GM19035 (cell line): ENCODE data around the gene SHISA3.
A peak's percentile ranks its signal among the peaks of the same experiment; 100 is the strongest.
"Not testable (repeated sequence)": the region's sequence is repeated elsewhere in the genome, so short reads cannot be mapped to it uniquely, and the experiment has no call there.

Experiments
- ATAC-seq: cut with Tn5 transposase; IDR thresholded peaks from one replicate; pipeline ENCODE4 v1.9.1; 2021; ENCODE audit not compliant: unreplicated experiment

The SHISA3 gene

DNA sequence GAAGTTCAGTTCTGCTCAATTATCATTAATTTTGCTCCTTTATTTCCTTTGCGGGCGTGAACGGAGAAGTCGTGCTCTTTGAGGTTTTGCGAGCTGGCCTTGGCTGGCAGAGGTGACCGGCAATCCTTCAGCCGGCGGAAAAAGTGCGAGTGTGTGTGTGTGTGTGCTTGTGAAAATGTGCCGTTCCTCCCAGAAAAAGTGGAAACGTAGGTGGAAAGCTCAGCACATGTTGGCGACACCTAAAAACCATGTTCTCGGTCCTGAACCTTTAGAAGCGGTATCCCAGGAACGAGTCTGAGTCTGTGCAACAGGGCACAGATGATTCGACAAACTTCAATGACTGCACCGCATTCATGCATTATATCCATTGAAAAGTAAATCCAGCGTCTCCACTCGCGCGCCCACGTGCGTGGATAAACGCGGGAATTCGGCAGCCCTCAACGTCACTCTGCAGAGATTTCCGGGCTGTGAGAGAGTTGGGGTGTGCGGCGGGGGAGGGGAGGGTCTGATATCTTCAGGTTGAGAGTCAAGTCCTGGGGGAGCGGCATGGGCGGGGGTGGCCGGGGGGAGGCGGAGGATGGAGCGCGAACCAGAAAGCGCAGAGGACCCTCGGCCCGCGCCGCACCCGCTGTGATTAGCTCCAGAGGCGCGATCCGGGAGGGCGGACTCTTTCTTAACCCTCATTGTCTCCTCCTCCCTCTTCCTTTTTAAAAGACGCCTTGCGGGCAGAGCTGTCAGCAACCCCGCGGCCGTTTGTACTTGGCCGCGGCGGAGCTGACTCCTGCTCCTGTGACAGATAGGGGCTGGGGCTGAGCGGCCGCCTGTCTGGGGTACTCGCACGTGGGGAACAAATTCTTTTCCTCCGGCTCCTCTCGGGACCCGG is at the start of gene SHISA3:
Gene SHISA3, plus strand, starts transcription at position 737 of the 883 bp plus-strand sequence. CDS start 569 bp downstream, outside the sequence.
- ATAC-seq: peak; percentile 57

- no peak for ATAC-seq
These were observed 49.0 kb upstream of the SHISA3 start for GRCh38 chr4:42348247-42348646.

- no peak for ATAC-seq
These were observed 48.6 kb upstream of the SHISA3 start for GRCh38 chr4:42348692-42349091.

GRCh38 chr4:42350611-42351182 is 46.6 kb upstream of the SHISA3 start:
- no peak for ATAC-seq

- no peak for ATAC-seq
These were observed 45.2 kb upstream of the SHISA3 start for GRCh38 chr4:42352049-42352448.

- ATAC-seq: no peak
These were observed 40.0 kb upstream of the SHISA3 start for GRCh38 chr4:42357325-42357724.

DNA sequence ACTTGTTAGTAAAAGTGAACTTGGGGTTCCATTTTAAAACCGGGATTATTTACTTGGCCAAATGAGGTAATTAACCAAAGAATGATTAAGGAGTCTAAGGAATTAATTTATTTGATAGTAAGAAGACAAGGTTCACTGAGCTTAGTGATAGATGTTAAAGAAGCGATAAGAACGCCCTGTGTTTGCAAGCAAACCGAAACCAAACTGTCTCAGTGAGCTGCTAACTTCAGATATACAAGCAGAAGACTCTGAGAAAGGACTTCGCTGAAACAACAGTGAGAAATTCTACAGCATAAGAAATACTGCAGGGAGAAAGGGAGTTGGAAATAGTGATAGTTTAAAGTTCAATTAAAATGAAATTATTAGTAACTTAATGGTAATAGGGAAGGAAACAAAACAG is 37.6 kb upstream of the SHISA3 start:
- no peak for ATAC-seq

- ATAC-seq: no peak
These were observed 37.0 kb upstream of the SHISA3 start for GRCh38 chr4:42360256-42360669.

GRCh38 chr4:42361456-42361855 is 35.8 kb upstream of the SHISA3 start:
- ATAC-seq: no peak

DNA sequence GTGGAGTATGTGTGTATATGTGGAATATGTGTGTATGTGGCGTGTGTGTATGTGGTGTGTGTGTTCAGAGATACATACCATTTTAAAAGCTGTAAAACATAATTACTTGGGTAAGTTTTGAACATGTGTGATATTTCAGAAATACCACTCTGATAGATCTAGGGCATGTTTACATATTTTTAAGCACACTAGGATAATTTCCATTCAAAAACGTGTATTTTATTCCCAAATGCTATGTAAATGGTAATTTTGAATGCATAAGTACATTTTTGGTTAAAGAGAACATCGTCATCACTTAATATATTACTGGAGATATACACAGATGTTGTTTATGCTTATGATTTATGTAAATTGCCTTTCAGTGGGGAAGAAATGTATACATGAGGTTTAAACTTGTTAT is 34.7 kb upstream of the SHISA3 start:
- no peak for ATAC-seq

DNA sequence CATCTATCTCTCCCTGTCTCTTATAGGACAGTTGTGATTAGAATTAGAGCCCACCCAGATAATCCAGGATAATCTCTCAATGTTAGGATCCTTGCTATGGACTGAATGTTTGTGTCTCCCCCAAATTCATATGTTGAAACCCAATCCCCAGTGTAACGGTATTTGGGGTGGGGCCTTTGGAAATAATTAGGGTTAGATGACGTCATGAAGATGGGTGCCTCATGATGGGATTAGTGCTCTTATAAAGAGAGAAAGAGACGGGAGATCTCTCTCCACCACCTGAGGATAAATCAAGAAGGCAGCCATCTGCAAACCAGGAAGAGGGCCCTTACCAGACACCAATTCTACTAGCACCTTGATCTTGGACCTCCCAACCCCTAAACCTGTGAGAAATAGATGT is 33.7 kb upstream of the SHISA3 start:
- no peak for ATAC-seq

- no peak for ATAC-seq
These were observed 32.8 kb upstream of the SHISA3 start for GRCh38 chr4:42364266-42365053.

DNA sequence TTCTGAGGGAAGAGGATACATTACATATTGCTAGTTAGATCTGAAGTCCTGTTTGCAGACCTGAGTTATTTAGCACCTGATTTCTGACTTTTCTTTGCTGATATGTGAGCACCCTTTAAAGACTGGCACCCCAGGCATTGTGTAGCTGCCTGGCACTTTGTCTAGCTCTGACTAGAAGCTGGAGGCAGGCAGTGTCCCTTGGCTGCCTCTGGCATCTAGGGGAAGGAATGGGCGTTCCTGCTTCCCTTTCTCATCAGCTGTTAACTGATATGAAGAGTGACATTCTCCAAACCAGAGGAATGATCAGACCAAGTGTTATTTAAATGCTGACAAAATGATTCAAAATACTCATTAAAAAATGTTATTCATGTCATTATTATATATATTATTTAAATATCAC is 30.3 kb upstream of the SHISA3 start:
- ATAC-seq: no peak

DNA sequence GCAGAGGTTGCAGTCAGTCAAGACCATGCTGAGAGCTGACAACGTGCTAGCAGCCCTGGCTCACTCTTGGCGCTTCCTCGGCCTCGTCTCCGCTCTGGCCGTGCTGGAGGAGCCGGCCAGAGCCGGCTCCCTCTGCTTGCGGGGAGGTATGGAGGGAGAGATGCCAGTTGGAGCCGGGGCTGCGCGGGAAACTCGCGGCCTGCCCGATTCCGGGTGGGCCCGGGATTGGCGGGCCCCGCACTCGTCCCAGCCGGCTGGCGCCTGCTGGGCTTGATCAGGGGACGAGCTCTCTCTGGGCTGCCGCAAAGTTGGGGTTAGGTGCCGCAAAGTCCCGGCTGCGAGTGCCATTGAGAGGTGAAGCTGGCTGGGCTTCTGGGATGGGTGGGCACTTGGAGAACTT is 27.8 kb upstream of the SHISA3 start:
- no peak for ATAC-seq

GRCh38 chr4:42371305-42372252 is 25.7 kb upstream of the SHISA3 start:
- ATAC-seq: no peak

DNA sequence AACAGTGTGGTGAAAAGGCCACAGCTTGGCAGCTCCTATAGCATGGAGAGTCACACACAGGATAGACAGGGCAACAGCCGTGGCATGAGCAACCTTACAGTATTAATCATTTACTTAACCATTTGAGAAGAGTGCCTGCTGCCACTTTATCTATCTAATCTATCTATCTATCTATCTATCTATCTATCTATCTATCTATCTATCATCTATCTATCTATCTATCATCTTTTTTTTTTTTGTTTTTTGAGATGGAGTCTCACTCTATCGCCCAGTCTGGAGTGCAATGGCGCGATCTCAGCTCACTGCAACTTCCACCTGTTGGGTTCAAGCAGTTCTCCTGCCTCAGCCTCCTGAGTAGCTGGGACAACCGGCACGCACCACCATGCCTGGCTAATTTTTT is 25.0 kb upstream of the SHISA3 start:
- not testable (repeated sequence) for ATAC-seq

- no peak for ATAC-seq
These were observed 19.8 kb upstream of the SHISA3 start for GRCh38 chr4:42377497-42377896.

GRCh38 chr4:42381666-42382065 is 15.6 kb upstream of the SHISA3 start:
- ATAC-seq: no peak

- ATAC-seq: no peak
These were observed 11.8 kb upstream of the SHISA3 start for GRCh38 chr4:42385516-42385915.

DNA sequence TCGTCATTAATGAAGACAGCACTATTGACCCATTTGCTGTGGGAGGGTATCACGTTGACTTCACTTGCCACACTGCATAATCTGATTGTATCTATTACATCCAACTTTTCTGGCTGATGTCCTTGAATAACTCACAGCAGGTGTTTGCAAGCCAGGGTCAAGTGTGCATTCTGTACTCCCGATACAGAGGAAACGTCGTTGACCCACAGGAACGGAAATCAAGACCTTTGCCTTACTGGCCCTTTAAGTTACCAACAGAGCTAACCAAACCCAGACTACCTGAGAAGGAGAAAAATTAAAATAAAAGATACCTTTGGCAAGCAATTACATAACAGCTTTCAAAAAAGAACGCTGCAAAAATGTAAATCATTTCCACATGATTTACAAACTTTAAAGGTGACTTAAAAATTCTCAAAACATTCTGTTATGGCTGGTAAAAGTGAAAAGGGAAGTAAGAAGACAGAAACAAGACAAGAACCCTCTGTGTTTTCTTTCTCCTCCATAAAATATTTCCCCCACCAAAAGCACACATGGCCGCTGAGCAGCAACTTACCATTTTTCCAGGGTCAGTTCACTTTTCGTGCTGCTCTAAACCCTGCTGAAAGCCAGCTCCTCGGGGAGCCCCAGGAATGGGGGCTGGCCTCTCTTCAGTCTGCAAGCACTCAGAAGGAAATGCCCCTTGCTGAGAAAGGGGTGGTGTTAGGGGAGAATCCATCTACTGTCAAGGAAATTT is 6.5 kb upstream of the SHISA3 start:
- ATAC-seq: no peak
